Fibroblast of mammary gland (primary cell): ENCODE measurements around the gene C1orf141.
A peak's percentile ranks its signal among the peaks of the same experiment; 100 is the strongest.
"Not testable (repeated sequence)": the region's sequence is repeated elsewhere in the genome, so short reads cannot be mapped to it uniquely, and the experiment has no call there.

Experiments used
- DNase-seq: peaks from one replicate; pipeline ENCODE4 v3.0.0-alpha.2; 2010; ENCODE audit warnings: low read depth
- H3K4me3 ChIP-seq: 2 replicates; pipeline ENCODE4 v1.5.1; 2011; ENCODE audit warnings: low read depth, mild to moderate bottlenecking, low read length, moderate library complexity; ENCODE audit not compliant: control insufficient read depth
- CTCF ChIP-seq: conservative IDR thresholded peaks from 2 replicates; pipeline ENCODE4 v1.5.1; 2011; ENCODE audit warnings: low read depth, low read length, inconsistent platforms; ENCODE audit not compliant: control insufficient read depth, insufficient read depth

Gene C1orf141

DNA sequence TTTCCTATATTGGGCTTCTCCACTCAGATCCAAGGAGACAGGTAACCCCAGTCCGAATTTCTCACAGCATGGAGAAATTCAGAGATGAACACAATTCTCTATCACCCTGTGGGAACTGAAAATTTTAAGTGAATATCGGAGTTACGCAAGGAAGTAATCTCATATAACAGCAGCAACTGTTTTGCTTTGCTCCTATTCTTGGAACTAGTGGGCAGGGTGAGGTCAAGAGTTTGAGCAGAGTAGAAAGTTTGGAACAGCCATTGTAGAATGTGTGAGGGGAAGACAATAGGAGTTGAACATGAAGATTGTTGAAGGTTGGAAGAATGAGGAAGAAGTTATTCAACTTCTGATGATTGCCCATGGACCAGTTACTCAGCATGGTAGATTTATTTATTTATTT lies 56.5 kb downstream of the C1orf141 start:
- no peak for TF ChIP-seq CTCF
- no peak overlapping the region for H3K4me3 ChIP-seq
- no peak for DNase-seq

DNA sequence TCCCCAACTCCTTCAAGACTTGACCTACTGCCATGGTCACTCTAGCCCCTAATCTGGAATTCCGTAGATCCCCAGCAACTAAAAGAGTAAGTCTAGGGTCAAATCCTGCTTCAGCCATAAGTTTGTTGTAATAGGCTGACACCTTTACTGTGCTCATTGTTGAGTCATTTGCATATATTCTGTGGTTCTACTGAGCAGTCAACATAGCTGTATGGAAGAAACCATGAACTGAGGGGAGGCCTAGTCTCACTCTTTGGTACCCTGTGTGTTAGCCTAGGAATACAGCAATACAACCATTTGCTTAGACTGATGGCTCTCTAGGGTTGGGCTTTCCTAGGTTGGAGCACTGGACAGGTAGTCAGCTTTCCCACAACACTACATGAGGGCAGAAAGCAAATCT lies 57.2 kb downstream of the C1orf141 start:
- no peak overlapping the region for H3K4me3 ChIP-seq
- TF ChIP-seq CTCF = no peak
- DNase-seq = no peak

DNA sequence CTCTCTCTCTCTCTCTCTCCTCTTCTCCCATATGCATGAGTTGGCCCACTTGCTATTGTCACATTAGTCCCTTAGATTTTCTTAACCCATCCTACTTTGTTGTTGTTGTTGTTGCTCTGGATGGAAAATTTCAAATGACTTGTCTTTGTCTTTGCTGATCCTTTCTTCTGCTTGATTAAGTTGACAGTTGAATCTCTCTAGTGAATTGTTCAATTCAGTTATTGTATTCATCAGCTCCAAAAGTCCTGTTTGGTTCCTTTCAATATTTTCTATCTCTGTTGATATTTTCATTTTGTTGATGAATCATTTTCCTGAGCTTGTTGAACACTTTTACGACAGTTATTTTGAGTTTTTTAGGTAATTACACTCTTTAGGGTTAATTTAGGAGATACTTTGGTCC lies 62.0 kb downstream of the C1orf141 start:
- no peak for TF ChIP-seq CTCF
- H3K4me3 ChIP-seq = no peak overlapping the region
- DNase-seq = no peak

GRCh38 chr1:67067655-67068054 lies 67.1 kb downstream of the C1orf141 start:
- not testable (repeated sequence) for DNase-seq

DNA sequence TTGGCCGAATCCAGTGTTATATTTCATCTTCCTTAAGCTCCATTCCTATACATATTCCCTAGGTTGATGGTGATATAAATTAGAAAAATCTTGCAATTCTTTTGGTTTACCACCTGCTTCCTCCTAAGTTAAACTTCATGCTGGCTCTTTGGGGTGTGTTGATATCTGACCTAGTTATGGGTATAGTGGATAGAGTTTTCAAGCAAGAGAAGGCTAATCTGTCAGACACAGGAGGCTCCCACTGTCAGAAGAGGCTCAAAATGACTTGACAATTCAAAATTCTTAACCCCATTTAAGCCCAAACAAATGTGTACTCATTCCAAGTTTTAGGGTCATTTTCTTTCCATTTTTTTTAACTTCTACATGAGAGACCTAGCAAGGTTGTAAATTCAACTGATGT lies 72.4 kb downstream of the C1orf141 start:
- H3K4me3 ChIP-seq = no peak overlapping the region
- DNase-seq = no peak
- TF ChIP-seq CTCF = no peak

More at GRCh38 chr1:67067655-67068054, 67.1 kb downstream of the C1orf141 start:
- not testable (repeated sequence) for H3K4me3 ChIP-seq

GRCh38 chr1:67061266-67061665 lies 73.5 kb downstream of the C1orf141 start:
- H3K4me3 ChIP-seq = no peak overlapping the region
- no peak for DNase-seq
- no peak for TF ChIP-seq CTCF

DNA sequence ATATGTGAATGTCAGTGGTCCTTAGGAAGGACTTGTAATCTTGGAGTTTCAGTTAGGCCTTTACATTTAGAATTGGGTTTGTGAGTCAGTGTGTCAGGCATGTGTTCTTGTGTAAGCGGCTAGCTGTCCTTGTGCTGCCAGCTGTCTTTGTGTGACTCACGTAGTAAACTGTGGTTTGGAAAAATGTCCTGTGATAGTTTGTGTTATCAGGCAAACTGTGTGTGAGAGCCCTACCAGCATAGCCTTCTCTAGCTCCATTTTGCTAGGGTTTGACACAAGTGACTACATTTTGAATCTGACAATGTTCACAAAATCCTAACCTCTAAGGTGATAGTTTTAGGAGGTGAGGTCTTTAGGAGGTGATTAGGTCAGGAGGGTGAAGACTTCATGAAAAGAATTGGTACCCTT lies 74.0 kb downstream of the C1orf141 start:
- DNase-seq = peak; percentile 98
- TF ChIP-seq CTCF = no peak
- H3K4me3 ChIP-seq = no peak overlapping the region
